GM12874 (cell line): ENCODE data around the gene PPIF.

Experiments used
- CTCF ChIP-seq: IDR thresholded peaks from 2 replicates; pipeline ENCODE4 v1.5.1; 2011; ENCODE audit warnings: low read depth, mild to moderate bottlenecking, control low read depth, low read length, moderate library complexity; ENCODE audit not compliant: insufficient read depth

The PPIF gene

GRCh38 chr10:79392506-79393176 lies 45.4 kb downstream of the PPIF start:
- no peak for TF ChIP-seq CTCF

GRCh38 chr10:79393221-79393923 lies 46.1 kb downstream of the PPIF start:
- no peak for TF ChIP-seq CTCF

GRCh38 chr10:79393924-79394610 lies 46.8 kb downstream of the PPIF start:
- TF ChIP-seq CTCF, result no peak

- no peak for TF ChIP-seq CTCF
These were observed 47.4 kb downstream of the PPIF start for GRCh38 chr10:79394664-79395063.

GRCh38 chr10:79396520-79396919 lies 49.3 kb downstream of the PPIF start:
- TF ChIP-seq CTCF, result no peak

GRCh38 chr10:79397051-79397450 lies 49.8 kb downstream of the PPIF start:
- no peak for TF ChIP-seq CTCF

- TF ChIP-seq CTCF, result no peak
These were observed 50.5 kb downstream of the PPIF start for GRCh38 chr10:79397575-79398303.
